Hepatocyte (in vitro differentiated cells): ENCODE results near the gene AMMECR1L.

ENCODE experiments used
- CTCF ChIP-seq: fragments of 200-600 bp; sonication (generic); IDR thresholded peaks from 2 replicates; pipeline ENCODE4 v1.5.1; 2016; ENCODE audit warnings: antibody characterized with exemption, mild to moderate bottlenecking; ENCODE audit not compliant: poor library complexity
- EZH2 ChIP-seq: fragments of 200-600 bp; sonication (generic); IDR thresholded peaks from 2 replicates; pipeline ENCODE4 v1.6.1; 2016; ENCODE audit warnings: antibody characterized with exemption, mild to moderate bottlenecking, borderline replicate concordance

- TF ChIP-seq CTCF (no peak), EZH2 (no peak)
Measured at GRCh38 chr2:127840893-127841292, 44.9 kb downstream of the AMMECR1L start.
